ENCODE data around the gene ZIC1.

GRCh38 chr3:147410526-147411237 lies 1.5 kb downstream of the ZIC1 start:
- TF ChIP-seq CTCF (conservative IDR thresholded peaks at IDR 0.05; ENCODE audit: low read depth, low read length) (no peak), EZH2 (IDR thresholded peaks at IDR 0.05; ENCODE audit: low read length, unreplicated experiment) (no peak)
